PC-3 (cell line): ENCODE data around the gene MFNG. TPM values are rescaled to one million over a fixed set of nuclear protein-coding genes. Genes with fewer than 3 reads are reported as not detected.

Experiments
- ATAC-seq: fragments of 200-7000 bp; cut with Tn5 transposase; 2 replicates; pipeline ENCODE4 v1.9.1; 2020; ENCODE audit warnings: mild to moderate bottlenecking, moderate library complexity
- BruUV-seq: library from RNA; stranded (reverse); fragments of 400-500 nt; replicated peaks from 2 replicates; lab custom pipeline; 2021; lab: Mats Ljungman, UMichigan
- CTCF ChIA-PET: fragments of 300-600 bp; sonication (Branson Sonifier 250); formaldehyde crosslinking; loops from one replicate; lab custom pipeline; 2022; ENCODE audit warnings: antibody characterized with exemption; lab: Charles Lee
- POLR2A ChIA-PET: fragments of 300-600 bp; sonication (Branson Sonifier 250); formaldehyde crosslinking; loops from one replicate; lab custom pipeline; 2022; ENCODE audit warnings: antibody characterized with exemption; ENCODE audit not compliant: unreplicated experiment; lab: Charles Lee
- DNase-seq: peaks from one replicate; pipeline ENCODE4 v3.0.0-alpha.2; 2015
- H2AFZ ChIP-seq: fragments of 300-600 bp; sonication (generic); 2 replicates; pipeline ENCODE4 v1.6.0; 2016; ENCODE audit warnings: antibody characterized with exemption, low read length
- H3F3A ChIP-seq: fragments of 300-600 bp; sonication (generic); one replicate; pipeline ENCODE4 v1.6.0; 2017; ENCODE audit warnings: antibody characterized with exemption, low read length, control low read depth, mild to moderate bottlenecking; ENCODE audit not compliant: unreplicated experiment
- H3K27ac ChIP-seq: fragments of 300-600 bp; sonication (generic); 2 replicates; pipeline ENCODE4 v1.5.1; 2016; ENCODE audit warnings: mild to moderate bottlenecking, low read length
- H3K27me3 ChIP-seq: fragments of 300-600 bp; sonication (generic); 2 replicates; pipeline ENCODE4 v1.6.1; 2016; ENCODE audit warnings: low read length, mixed read lengths
- H3K36me3 ChIP-seq: fragments of 300-600 bp; sonication (generic); 2 replicates; pipeline ENCODE4 v1.6.1; 2016; ENCODE audit warnings: low read depth, mixed run types, low read length, mixed read lengths
- H3K4me1 ChIP-seq: fragments of 300-600 bp; sonication (generic); 2 replicates; pipeline ENCODE4 v1.5.1; 2016; ENCODE audit warnings: low read length; ENCODE audit not compliant: insufficient read depth
- H3K4me2 ChIP-seq: fragments of 300-600 bp; sonication (generic); 2 replicates; pipeline ENCODE4 v1.6.0; 2016; ENCODE audit warnings: low read length
- H3K4me3 ChIP-seq: fragments of 300-600 bp; sonication (generic); 2 replicates; pipeline ENCODE4 v1.5.1; 2016; ENCODE audit warnings: mild to moderate bottlenecking, low read length, mixed read lengths
- H3K79me2 ChIP-seq: fragments of 300-600 bp; sonication (generic); 2 replicates; pipeline ENCODE4 v1.6.1; 2017; ENCODE audit warnings: low read length, mixed read lengths
- H3K9ac ChIP-seq: fragments of 300-600 bp; sonication (generic); 2 replicates; pipeline ENCODE4 v1.6.0; 2016; ENCODE audit warnings: mild to moderate bottlenecking, low read length
- H3K9me2 ChIP-seq: fragments of 300-600 bp; sonication (generic); replicated peaks from 2 replicates; pipeline ENCODE4 v1.6.1; 2016; ENCODE audit warnings: mixed run types, low read length, mixed read lengths
- H3K9me3 ChIP-seq: fragments of 300-600 bp; sonication (generic); 2 replicates; pipeline ENCODE4 v1.6.1; 2016; ENCODE audit warnings: low read length, mixed read lengths
- H4K20me1 ChIP-seq: fragments of 300-600 bp; sonication (generic); 2 replicates; pipeline ENCODE4 v1.6.1; 2016; ENCODE audit warnings: low read length, mixed read lengths
- EZH2 ChIP-seq: fragments of 300-600 bp; sonication (generic); IDR thresholded peaks from one replicate; pipeline ENCODE4 v1.6.1; 2017; ENCODE audit warnings: antibody characterized with exemption, mild to moderate bottlenecking, low read length; ENCODE audit not compliant: unreplicated experiment
- EZH2phosphoT487 ChIP-seq: fragments of 300-600 bp; sonication (generic); IDR thresholded peaks from 2 replicates; pipeline ENCODE4 v1.6.1; 2018; ENCODE audit warnings: mild to moderate bottlenecking, antibody characterized with exemption, low read length, borderline replicate concordance
- intact Hi-C: fragments of 100-400 bp; cut with micrococcal nuclease; formaldehyde crosslinking; loops from 2 replicates; pipeline ENCODE4 v1.9.0; 2023
- total RNA-seq: library from RNA; depleted of rRNA; stranded (reverse); fragments of >200 nt; gene quantifications from 2 replicates; pipeline ENCODE4 v1.2.3, GENCODE V29; 2014
- TF ChIP-seq, protein P1 (sequence below): fragments of 300-600 bp; sonication (generic); conservative IDR thresholded peaks from 2 replicates; pipeline ENCODE4 v1.5.1; 2017; ENCODE audit warnings: antibody characterized with exemption, low read depth, mild to moderate bottlenecking, low read length

MFNG gene
- total RNA-seq, 1 experiment from 2014 or later: 1.7 TPM

- intact Hi-C loops: no loop called here
- ATAC-seq (no peak), DNase-seq (no peak)
- Histone ChIP-seq H3K9ac (no peak overlapping the region), H3K4me1 (peaks cover 3% of the 10 kb centered on the region; the same call in 1 of the 2 replicates), H3K9me2 (no peaks in the 10 kb centered on the region), H3K4me2 (no peak overlapping the region), H3F3A (no peaks in the 10 kb centered on the region), H3K79me2 (no peaks in the 10 kb centered on the region), H3K4me3 (no peak overlapping the region), H3K36me3 (no peaks in the 10 kb centered on the region), H3K27me3 (no peaks in the 10 kb centered on the region), H2AFZ (no peak overlapping the region), H4K20me1 (no peaks in the 10 kb centered on the region), H3K9me3 (no peaks in the 10 kb centered on the region), H3K27ac (no peak overlapping the region)
- ChIA-PET CTCF (no interaction called here), POLR2A (no interaction called here)
- no TSS peak for BruUV-seq
- no peak for TF ChIP-seq EZH2
- TF ChIP-seq, protein P1, sequence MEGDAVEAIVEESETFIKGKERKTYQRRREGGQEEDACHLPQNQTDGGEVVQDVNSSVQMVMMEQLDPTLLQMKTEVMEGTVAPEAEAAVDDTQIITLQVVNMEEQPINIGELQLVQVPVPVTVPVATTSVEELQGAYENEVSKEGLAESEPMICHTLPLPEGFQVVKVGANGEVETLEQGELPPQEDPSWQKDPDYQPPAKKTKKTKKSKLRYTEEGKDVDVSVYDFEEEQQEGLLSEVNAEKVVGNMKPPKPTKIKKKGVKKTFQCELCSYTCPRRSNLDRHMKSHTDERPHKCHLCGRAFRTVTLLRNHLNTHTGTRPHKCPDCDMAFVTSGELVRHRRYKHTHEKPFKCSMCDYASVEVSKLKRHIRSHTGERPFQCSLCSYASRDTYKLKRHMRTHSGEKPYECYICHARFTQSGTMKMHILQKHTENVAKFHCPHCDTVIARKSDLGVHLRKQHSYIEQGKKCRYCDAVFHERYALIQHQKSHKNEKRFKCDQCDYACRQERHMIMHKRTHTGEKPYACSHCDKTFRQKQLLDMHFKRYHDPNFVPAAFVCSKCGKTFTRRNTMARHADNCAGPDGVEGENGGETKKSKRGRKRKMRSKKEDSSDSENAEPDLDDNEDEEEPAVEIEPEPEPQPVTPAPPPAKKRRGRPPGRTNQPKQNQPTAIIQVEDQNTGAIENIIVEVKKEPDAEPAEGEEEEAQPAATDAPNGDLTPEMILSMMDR: no peak
- no peak for TF ChIP-seq EZH2phosphoT487
Observed at GRCh38 chr22:37487571-37487970, 1.4 kb upstream of the MFNG start.

- ChIA-PET CTCF (interaction anchor here (0.8 kb wide), 1 partner anchor 15 kb away, joined by 3 read pairs; no protein-coding TSS in a partner anchor), POLR2A (no interaction called here)
- no peak for ATAC-seq
- no peak overlapping the region for H3K4me3 ChIP-seq
- TF ChIP-seq EZH2phosphoT487 (no peak), EZH2 (no peak)
- TF ChIP-seq, protein P1: no peak
- no peaks in the 10 kb centered on the region for H3K9me3 ChIP-seq
- peaks cover 3% of the 10 kb centered on the region; the same call in 1 of the 2 replicates for H3K4me1 ChIP-seq
- H2AFZ ChIP-seq: no peak overlapping the region
- intact Hi-C loops: no loop called here
- H3K27ac ChIP-seq: no peak overlapping the region
- no peak overlapping the region for H3K4me2 ChIP-seq
- H3K9ac ChIP-seq: no peak overlapping the region
- no peaks in the 10 kb centered on the region for H3K36me3 ChIP-seq
- no peaks in the 10 kb centered on the region for H3K79me2 ChIP-seq
- BruUV-seq: no TSS peak
- no peaks in the 10 kb centered on the region for H3K9me2 ChIP-seq
- H4K20me1 ChIP-seq: no peaks in the 10 kb centered on the region
- no peak for DNase-seq
- no peaks in the 10 kb centered on the region for H3F3A ChIP-seq
- H3K27me3 ChIP-seq: no peaks in the 10 kb centered on the region
Observed at GRCh38 chr22:37487129-37487528, 945 bp upstream of the MFNG start.

GRCh38 chr22:37485395-37486223 is 575 bp downstream of the MFNG start:
- Histone ChIP-seq H3K9me2 (no peaks in the 10 kb centered on the region), H3K4me3 (no peak overlapping the region), H3F3A (no peaks in the 10 kb centered on the region), H4K20me1 (no peaks in the 10 kb centered on the region), H3K27me3 (no peaks in the 10 kb centered on the region), H3K79me2 (no peaks in the 10 kb centered on the region), H3K4me1 (peaks cover 3% of the 10 kb centered on the region; the same call in 1 of the 2 replicates), H3K9me3 (no peaks in the 10 kb centered on the region), H2AFZ (no peak overlapping the region), H3K36me3 (no peaks in the 10 kb centered on the region), H3K9ac (no peak overlapping the region), H3K4me2 (peak overlapping the region; percentile 53), H3K27ac (no peak overlapping the region)
- POLR2A ChIA-PET: no interaction called here
- intact Hi-C loops: no loop called here
- ATAC-seq (no peak), DNase-seq (no peak)
- CTCF ChIA-PET: interaction anchor here (0.6 kb wide), 1 partner anchor 27 kb away, joined by 8 read pairs; no protein-coding TSS in a partner anchor
- TF ChIP-seq, protein P1: no peak
- no peak for TF ChIP-seq EZH2phosphoT487
- TF ChIP-seq EZH2: no peak
- BruUV-seq: no TSS peak
